ENCODE measurements around the gene PELI3.
A peak's percentile ranks its signal among the peaks of the same experiment; 100 is the strongest.

The PELI3 gene

DNA sequence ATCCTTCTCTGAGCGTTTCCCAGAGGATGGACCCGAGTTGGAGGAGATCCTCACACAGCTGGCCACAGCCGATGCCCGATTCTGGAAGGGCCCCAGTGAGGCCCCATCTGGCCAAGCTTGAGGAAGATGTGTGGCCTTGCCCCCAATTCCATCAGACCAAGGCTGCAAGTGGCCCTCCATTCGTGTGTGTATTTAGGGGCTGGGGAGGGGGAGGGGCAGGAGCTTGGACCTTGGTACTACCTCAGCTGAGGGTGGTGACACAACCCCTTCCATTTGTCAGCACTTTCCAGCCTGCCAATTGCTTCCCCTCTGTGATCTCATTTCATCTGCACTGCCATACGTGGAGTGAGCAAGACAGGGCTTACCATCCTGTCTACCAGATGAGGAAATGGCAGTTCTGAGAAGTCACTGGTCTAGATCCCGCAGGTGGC, 42.4 kb downstream of the PELI3 start:
- DNase-seq: no peak

- DNase-seq: peak; percentile 88 to 91
Measured at GRCh38 chr11:66510271-66510989, 43.7 kb downstream of the PELI3 start, which contains the start of gene BBS1. TSS of gene BBS1 (plus strand) at chr11:66510635. CDS start at chr11:66510660, 25 bp downstream.

GRCh38 chr11:66510990-66511339, 44.3 kb downstream of the PELI3 start:
- no peak for DNase-seq

DNA sequence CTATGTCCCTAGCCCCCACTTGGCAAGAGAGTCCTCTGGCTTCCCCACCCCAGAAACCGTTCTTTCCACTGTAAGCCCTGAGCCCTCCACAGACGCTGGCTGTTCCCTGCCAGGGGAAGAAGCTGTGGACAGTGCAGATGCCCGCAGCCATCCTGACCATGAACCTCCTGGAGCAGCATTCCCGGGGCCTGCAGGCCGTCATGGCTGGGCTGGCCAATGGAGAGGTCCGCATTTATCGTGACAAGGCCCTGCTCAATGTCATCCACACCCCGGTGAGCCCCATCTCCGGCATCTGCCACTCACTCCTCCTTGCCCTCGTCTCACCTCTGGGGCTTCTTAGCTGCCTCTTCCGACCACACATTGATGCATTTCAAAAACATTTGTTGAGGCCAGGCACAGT, 56.9 kb downstream of the PELI3 start:
- no peak for DNase-seq

- no peak for DNase-seq
Measured at GRCh38 chr11:66524304-66525040, 57.8 kb downstream of the PELI3 start.
